ENCODE data around the gene TUBGCP4.
"Not testable (repeated sequence)": the region's sequence is repeated elsewhere in the genome, so short reads cannot be mapped to it uniquely, and the experiment has no call there.

Gene TUBGCP4

GRCh38 chr15:43370975-43371974 is at the start of gene TUBGCP4, which contains the start of gene ZSCAN29:
TSS of gene TUBGCP4 (plus strand) at chr15:43371101. CDS start at chr15:43371355, 254 bp downstream.
TSS of gene ZSCAN29 (minus strand) at chr15:43371043. CDS start at chr15:43369913, 1,130 bp downstream.
- peak; percentile 67 to 76 for DNase-seq

- DNase-seq, result no peak
These were observed 45.7 kb upstream of the TUBGCP4 start for GRCh38 chr15:43325039-43325684.

- peak; percentile 1 to 4 for DNase-seq
These were observed 41.5 kb upstream of the TUBGCP4 start for GRCh38 chr15:43329217-43329959.

- peak; percentile 89 to 91 for DNase-seq
These were observed 40.7 kb upstream of the TUBGCP4 start, which contains the start of gene LCMT2 for GRCh38 chr15:43329960-43330779. TSS of gene LCMT2 (minus strand) at chr15:43330573. CDS start at chr15:43330489, 84 bp downstream.

GRCh38 chr15:43330780-43331087 is 40.2 kb upstream of the TUBGCP4 start:
- DNase-seq, result no peak

- no peak for DNase-seq
These were observed 24.6 kb upstream of the TUBGCP4 start for GRCh38 chr15:43346305-43346704.

GRCh38 chr15:43347114-43347513 is 23.8 kb upstream of the TUBGCP4 start:
- no peak for DNase-seq

- no peak for DNase-seq
These were observed 18.1 kb upstream of the TUBGCP4 start for GRCh38 chr15:43352693-43353382.

- DNase-seq, result no peak
These were observed 10.1 kb upstream of the TUBGCP4 start for GRCh38 chr15:43360821-43361220.

- no peak for DNase-seq
These were observed 9.5 kb upstream of the TUBGCP4 start for GRCh38 chr15:43361313-43361903.

- DNase-seq, result peak in 1 of 2 donors; percentile 6
These were observed 459 bp upstream of the TUBGCP4 start for GRCh38 chr15:43370310-43370974.

- peak; percentile 32 to 34 for DNase-seq
These were observed 5.3 kb downstream of the TUBGCP4 start for GRCh38 chr15:43376017-43376705.

- no peak for DNase-seq
These were observed 7.7 kb downstream of the TUBGCP4 start for GRCh38 chr15:43378601-43379000.

- DNase-seq, result no peak
These were observed 11.4 kb downstream of the TUBGCP4 start for GRCh38 chr15:43382310-43382709.

GRCh38 chr15:43383070-43383469 is 12.2 kb downstream of the TUBGCP4 start:
- DNase-seq, result no peak

- DNase-seq, result no peak
These were observed 19.8 kb downstream of the TUBGCP4 start for GRCh38 chr15:43390723-43391122.

- DNase-seq, result not testable (repeated sequence)
These were observed 22.7 kb downstream of the TUBGCP4 start for GRCh38 chr15:43393592-43393991.

- DNase-seq, result no peak
These were observed 31.4 kb downstream of the TUBGCP4 start for GRCh38 chr15:43402255-43402654.

- no peak for DNase-seq
These were observed 32.7 kb downstream of the TUBGCP4 start for GRCh38 chr15:43403616-43404015.

- DNase-seq, result no peak
These were observed 33.2 kb downstream of the TUBGCP4 start for GRCh38 chr15:43404130-43404529.

Measured in activated CD4-positive, alpha-beta T cell treated with anti-CD3 and anti-CD28 coated beads for 4 hours (primary cell).